Measurements from ENCODE around the gene HSD17B11. TPM values are rescaled to one million over a fixed set of nuclear protein-coding genes. Genes with fewer than 3 reads are reported as not detected.
"Not testable (repeated sequence)": the region's sequence is repeated elsewhere in the genome, so short reads cannot be mapped to it uniquely, and the experiment has no call there.

The HSD17B11 gene
- total and polyA plus RNA-seq, 2 donors (not counting 1 experiment from before 2014, with no cell fraction given), result 26.5 to 62.2 TPM

- DNase-seq (no peak), ATAC-seq (ENCODE audit: low read depth) (no peak)
- Histone ChIP-seq H2AFZ (ENCODE audit: insufficient read depth, low read depth, low read length, poor library complexity, severe bottlenecking) (no peak overlapping the region), H3K79me2 (ENCODE audit: control insufficient read depth, insufficient read depth, low read length) (peaks cover 44% of the 10 kb centered on the region), H3K9me3 (ENCODE audit: control extremely low read depth in 1 of 3, control insufficient read depth in 2 of 3, insufficient read depth in 1 of 3, low read length in 2 of 3) (no peaks in the 10 kb centered on the region), H3K36me3 (replicated peaks in 1 of 2; ENCODE audit: control extremely low read depth in 1 of 2, control insufficient read depth in 1 of 2, extremely low read depth in 1 of 2, insufficient read depth in 2 of 2, low read length in 1 of 2) (no peaks in the 10 kb centered on the region), H3K4me2 (replicated peaks; ENCODE audit: low read depth, low read length, poor library complexity, severe bottlenecking) (no peak overlapping the region), H3K27me3 (replicated peaks in 1 of 4; ENCODE audit: control extremely low read depth in 1 of 4, control insufficient read depth in 3 of 4, insufficient read depth in 4 of 4, low read length in 3 of 4) (no peaks in the 10 kb centered on the region), H3K4me1 (ENCODE audit: control insufficient read depth in 2 of 2, insufficient read depth in 2 of 2, low read length in 2 of 2) (peaks cover 16 to 26% of the 10 kb centered on the region in 2 donors), H3K9ac (ENCODE audit: low read length) (no peak overlapping the region), H3K27ac (ENCODE audit: low read length in 2 of 2) (no peak overlapping the region), H4K20me1 (ENCODE audit: control insufficient read depth, insufficient read depth, low read length, poor library complexity, severe bottlenecking) (no peaks in the 10 kb centered on the region), H3K4me3 (ENCODE audit: control extremely low read depth in 1 of 5, extremely low read depth in 1 of 5, insufficient read depth in 1 of 5, low read depth in 2 of 5, low read length in 4 of 5) (no peak overlapping the region)
- no peak for TF ChIP-seq CTCF (IDR thresholded peaks at IDR 0.05)
- TF ChIP-seq EZH2 (IDR thresholded peaks at IDR 0.05; ENCODE audit: borderline replicate concordance, insufficient read depth, low read depth, low read length, poor library complexity, severe bottlenecking), result no peak
- CTCF ChIA-PET, result interaction anchor here (0.6 to 4.0 kb wide), 5 partner anchors 9 to 47 kb away, joined by 3 to 28 read pairs (median 4); partner anchors contain the start of gene HSD17B11
- Mint-ChIP-seq H3K27ac (no peak overlapping the region), H3K27me3 (no peaks in the 10 kb centered on the region), H3K9me3 (ENCODE audit: insufficient read depth) (no peaks in the 10 kb centered on the region), H3K4me1 (peaks cover 32% of the 10 kb centered on the region), H3K4me3 (no peak overlapping the region)
- intact Hi-C loops (cut with micrococcal nuclease), result loop anchor here (5.0 kb wide), 1 partner anchor 198 kb away; the partner anchor contains the start of gene KLHL8
- WGBS (ENCODE audit: insufficient coverage), result 100% methylated on average over 1 of the region's 4 CpGs
- POLR2A ChIA-PET, result no interaction called here
Observed at GRCh38 chr4:87420276-87420830, 29.4 kb upstream of the HSD17B11 start.

- no peaks in the 10 kb centered on the region for H3K36me3 ChIP-seq (replicated peaks in 1 of 2; ENCODE audit: control extremely low read depth in 1 of 2, control insufficient read depth in 1 of 2, extremely low read depth in 1 of 2, insufficient read depth in 2 of 2, low read length in 1 of 2)
- no peak overlapping the region for H3K27ac ChIP-seq (ENCODE audit: low read length in 2 of 2)
- ATAC-seq (ENCODE audit: low read depth) (no peak), DNase-seq (no peak)
- H3K4me1 Mint-ChIP-seq, result peaks cover 29% of the 10 kb centered on the region
- no peak for TF ChIP-seq CTCF (IDR thresholded peaks at IDR 0.05)
- no peak for TF ChIP-seq EZH2 (IDR thresholded peaks at IDR 0.05; ENCODE audit: borderline replicate concordance, insufficient read depth, low read depth, low read length, poor library complexity, severe bottlenecking)
- H3K27me3 Mint-ChIP-seq, result no peaks in the 10 kb centered on the region
- no peak overlapping the region for H3K4me3 ChIP-seq (ENCODE audit: control extremely low read depth in 1 of 5, extremely low read depth in 1 of 5, insufficient read depth in 1 of 5, low read depth in 2 of 5, low read length in 4 of 5)
- POLR2A ChIA-PET, result no interaction called here
- 100% methylated on average over 2 of the region's 5 CpGs for WGBS (ENCODE audit: insufficient coverage)
- no peak overlapping the region for H3K4me2 ChIP-seq (replicated peaks; ENCODE audit: low read depth, low read length, poor library complexity, severe bottlenecking)
- H3K4me1 ChIP-seq (ENCODE audit: control insufficient read depth in 2 of 2, insufficient read depth in 2 of 2, low read length in 2 of 2), result peaks cover 16 to 26% of the 10 kb centered on the region in 2 donors
- intact Hi-C loops (cut with micrococcal nuclease), result loop anchor here (5.0 kb wide), 1 partner anchor 197 kb away; the partner anchor contains the start of gene KLHL8
- H4K20me1 ChIP-seq (ENCODE audit: control insufficient read depth, insufficient read depth, low read length, poor library complexity, severe bottlenecking), result no peaks in the 10 kb centered on the region
- no peaks in the 10 kb centered on the region for H3K9me3 Mint-ChIP-seq (ENCODE audit: insufficient read depth)
- H2AFZ ChIP-seq (ENCODE audit: insufficient read depth, low read depth, low read length, poor library complexity, severe bottlenecking), result no peak overlapping the region
- H3K27ac Mint-ChIP-seq, result no peak overlapping the region
- no peak overlapping the region for H3K4me3 Mint-ChIP-seq
- CTCF ChIA-PET, result interaction anchor here (1.0 to 4.0 kb wide), 4 partner anchors 22 to 47 kb away, joined by 3 to 28 read pairs (median 14); partner anchors contain the start of gene HSD17B11
- H3K79me2 ChIP-seq (ENCODE audit: control insufficient read depth, insufficient read depth, low read length), result peaks cover 37% of the 10 kb centered on the region
- no peak overlapping the region for H3K9ac ChIP-seq (ENCODE audit: low read length)
- no peaks in the 10 kb centered on the region for H3K9me3 ChIP-seq (ENCODE audit: control extremely low read depth in 1 of 3, control insufficient read depth in 2 of 3, insufficient read depth in 1 of 3, low read length in 2 of 3)
- H3K27me3 ChIP-seq (replicated peaks in 1 of 4; ENCODE audit: control extremely low read depth in 1 of 4, control insufficient read depth in 3 of 4, insufficient read depth in 4 of 4, low read length in 3 of 4), result no peaks in the 10 kb centered on the region
Observed at GRCh38 chr4:87419578-87420249, 28.7 kb upstream of the HSD17B11 start.

- Histone ChIP-seq H3K79me2 (ENCODE audit: control insufficient read depth, insufficient read depth, low read length) (peaks cover 24% of the 10 kb centered on the region), H3K4me1 (ENCODE audit: control insufficient read depth in 2 of 2, insufficient read depth in 2 of 2, low read length in 2 of 2) (peaks cover 9 to 15% of the 10 kb centered on the region in 2 donors)
- H3K4me3 Mint-ChIP-seq; H3K9me3 Mint-ChIP-seq (ENCODE audit: insufficient read depth); H2AFZ ChIP-seq (ENCODE audit: insufficient read depth, low read depth, low read length, poor library complexity, severe bottlenecking); POLR2A ChIA-PET; H3K4me2 ChIP-seq (replicated peaks; ENCODE audit: low read depth, low read length, poor library complexity, severe bottlenecking); DNase-seq; H3K27me3 Mint-ChIP-seq; intact Hi-C loops (cut with micrococcal nuclease); H3K36me3 ChIP-seq (replicated peaks in 1 of 2; ENCODE audit: control extremely low read depth in 1 of 2, control insufficient read depth in 1 of 2, extremely low read depth in 1 of 2, insufficient read depth in 2 of 2, low read length in 1 of 2); H3K9ac ChIP-seq (ENCODE audit: low read length); H3K27me3 ChIP-seq (replicated peaks in 1 of 4; ENCODE audit: control extremely low read depth in 1 of 4, control insufficient read depth in 3 of 4, insufficient read depth in 4 of 4, low read length in 3 of 4); H3K4me3 ChIP-seq (ENCODE audit: control extremely low read depth in 1 of 5, extremely low read depth in 1 of 5, insufficient read depth in 1 of 5, low read depth in 2 of 5, low read length in 4 of 5); ATAC-seq (ENCODE audit: low read depth); H3K27ac ChIP-seq (ENCODE audit: low read length in 2 of 2); CTCF ChIA-PET; H4K20me1 ChIP-seq (ENCODE audit: control insufficient read depth, insufficient read depth, low read length, poor library complexity, severe bottlenecking); H3K9me3 ChIP-seq (ENCODE audit: control extremely low read depth in 1 of 3, control insufficient read depth in 2 of 3, insufficient read depth in 1 of 3, low read length in 2 of 3): not testable (repeated sequence)
- peaks cover 19% of the 10 kb centered on the region for H3K4me1 Mint-ChIP-seq
- peak overlapping the region; percentile 5 for H3K27ac Mint-ChIP-seq
- WGBS (ENCODE audit: insufficient coverage), result 100% methylated on average over 3 of the region's 4 CpGs
Observed at GRCh38 chr4:87418410-87418809, 27.4 kb upstream of the HSD17B11 start.
